HG03095 (cell line): Measurements from ENCODE around the gene COL24A1.
"Not testable (repeated sequence)": the region's sequence is repeated elsewhere in the genome, so short reads cannot be mapped to it uniquely, and the experiment has no call there.

Source experiments
- ATAC-seq: cut with Tn5 transposase; IDR thresholded peaks from one replicate; pipeline ENCODE4 v1.9.1; 2021; ENCODE audit warnings: moderate library complexity; ENCODE audit not compliant: unreplicated experiment

COL24A1 gene

DNA sequence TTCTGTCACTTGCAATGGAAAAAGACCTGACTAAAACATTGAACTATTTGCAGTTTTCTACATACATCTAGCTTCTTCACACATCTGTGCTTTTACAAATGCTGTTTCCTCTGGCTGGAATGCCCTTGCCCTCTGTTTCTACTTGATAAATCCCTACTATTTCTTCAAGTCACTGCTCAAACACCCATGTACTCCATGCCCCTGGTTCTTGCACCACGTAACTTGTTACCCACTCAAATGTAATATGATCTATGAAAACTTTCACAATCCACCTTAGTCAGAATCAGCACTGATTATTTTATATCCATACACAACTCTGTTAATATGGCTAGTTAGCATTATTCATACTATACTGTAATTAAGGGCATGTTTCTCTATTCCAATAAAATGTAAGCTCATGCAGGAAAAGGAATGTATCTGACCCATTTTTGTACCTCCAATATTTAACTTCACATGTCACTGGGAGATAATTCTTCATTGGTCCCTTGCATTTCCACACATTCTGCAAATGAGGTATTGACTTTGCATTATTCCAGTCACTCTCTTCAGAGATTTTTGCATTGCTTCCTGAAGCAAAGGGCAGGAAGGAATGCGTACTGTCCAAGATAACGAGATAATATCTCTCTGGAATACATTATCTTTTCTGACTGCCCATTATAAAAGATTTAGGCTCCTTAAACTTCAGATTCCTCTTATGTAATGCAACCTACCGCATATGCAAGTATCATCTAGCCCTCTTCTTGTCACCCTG is 158.3 kb downstream of the COL24A1 start:
- no peak for ATAC-seq

- peak; percentile 71 for ATAC-seq
Measured at GRCh38 chr1:85992791-85993190, 163.8 kb downstream of the COL24A1 start.

- ATAC-seq, result peak; percentile 31
Measured at GRCh38 chr1:85991261-85991660, 165.3 kb downstream of the COL24A1 start.

GRCh38 chr1:85984636-85985035 is 171.9 kb downstream of the COL24A1 start:
- ATAC-seq, result no peak

DNA sequence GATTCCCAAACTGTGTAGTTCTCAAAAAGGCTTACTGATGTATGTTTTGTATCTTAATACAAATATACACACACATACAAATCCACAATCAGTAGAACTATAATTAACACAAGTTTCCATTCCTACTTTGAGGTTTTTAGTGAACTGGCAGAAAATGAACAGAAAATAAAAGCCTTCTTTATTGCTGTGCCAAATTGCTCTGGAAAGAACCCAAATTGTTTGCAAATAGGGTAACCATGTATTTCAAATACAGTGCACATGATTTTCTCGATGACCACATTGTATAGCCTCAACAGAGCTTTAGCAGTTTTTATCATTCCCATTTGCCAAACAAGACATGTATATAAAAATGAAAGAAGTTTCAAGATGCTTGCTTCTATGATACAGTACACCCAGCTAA is 173.3 kb downstream of the COL24A1 start:
- no peak for ATAC-seq

GRCh38 chr1:85976516-85977205 is 179.9 kb downstream of the COL24A1 start:
- no peak for ATAC-seq

- no peak for ATAC-seq
Measured at GRCh38 chr1:85975912-85976371, 180.6 kb downstream of the COL24A1 start.

- no peak for ATAC-seq
Measured at GRCh38 chr1:85962457-85962856, 194.1 kb downstream of the COL24A1 start.

DNA sequence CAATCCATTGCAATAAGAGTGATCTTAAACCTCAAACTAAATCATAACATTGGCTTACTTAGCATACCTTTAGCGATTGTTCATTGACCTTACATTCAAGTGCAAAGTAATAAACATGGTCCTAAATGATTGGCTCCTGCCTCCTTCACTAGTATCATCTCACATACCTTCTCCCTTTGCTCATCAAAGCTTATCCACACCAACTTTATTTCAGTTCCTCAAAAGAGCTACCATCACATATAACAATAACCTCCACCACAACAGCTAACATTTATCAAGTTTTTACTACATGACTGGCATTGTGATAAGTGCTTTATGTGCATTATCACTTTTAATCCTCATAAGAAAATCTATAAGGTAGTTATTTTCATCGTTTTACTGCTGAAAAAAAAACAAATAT is 198.8 kb downstream of the COL24A1 start:
- no peak for ATAC-seq

DNA sequence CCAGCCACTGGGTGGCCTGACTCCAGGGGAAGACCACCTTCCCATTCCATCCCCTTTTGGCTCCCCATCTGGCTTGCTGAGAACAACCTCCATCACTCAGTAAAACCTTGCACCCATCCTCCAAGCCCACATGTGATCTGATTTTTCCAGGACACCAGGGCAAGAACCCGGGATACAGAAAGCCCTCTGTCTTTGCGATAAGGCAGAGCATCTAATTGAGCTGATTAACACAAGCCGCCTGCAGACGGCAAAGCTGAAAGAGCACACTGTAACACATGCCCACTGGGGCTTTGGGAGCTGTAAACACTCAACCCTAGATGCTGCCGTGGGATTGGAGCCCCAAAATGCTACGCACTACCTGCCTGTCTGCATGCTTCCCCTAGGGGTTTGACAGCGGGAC is 201.4 kb downstream of the COL24A1 start:
- not testable (repeated sequence) for ATAC-seq

DNA sequence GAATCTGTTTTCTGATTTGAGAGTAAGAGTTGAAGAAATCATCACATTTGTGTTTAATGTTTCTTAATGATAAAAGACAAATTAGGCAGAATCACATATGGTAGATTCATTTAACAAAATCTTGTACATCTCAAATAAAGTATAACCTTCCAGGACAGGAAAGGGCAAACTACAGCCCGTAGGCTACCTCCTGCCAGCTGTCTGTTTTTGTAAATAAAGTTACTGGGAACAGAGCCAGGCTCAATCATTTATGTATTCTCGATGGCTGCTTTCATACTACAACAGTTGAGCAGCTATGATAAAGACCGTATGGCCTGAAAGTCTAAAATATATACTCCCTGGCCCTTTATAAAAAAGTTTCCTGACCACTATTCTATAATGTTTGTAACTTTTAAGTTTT is 204.1 kb downstream of the COL24A1 start:
- no peak for ATAC-seq

DNA sequence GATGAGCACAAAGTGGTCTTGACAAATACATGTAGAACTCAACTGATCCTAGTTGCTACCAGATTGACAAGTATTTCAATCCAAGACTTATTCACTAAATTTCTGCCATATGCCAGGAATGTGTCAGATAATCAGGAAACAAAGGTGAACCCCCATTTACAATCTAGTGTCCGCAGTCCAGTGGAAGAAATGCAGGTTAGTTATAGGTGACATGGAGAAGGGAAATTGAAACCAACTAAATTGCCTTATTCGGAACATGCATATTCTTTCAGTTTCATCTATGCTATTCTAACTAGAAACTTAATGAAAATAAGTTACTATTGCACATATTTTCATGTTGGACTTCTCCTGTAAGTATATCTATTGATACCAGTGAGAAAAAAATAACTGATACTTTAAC is 209.4 kb downstream of the COL24A1 start:
- no peak for ATAC-seq

- ATAC-seq, result no peak
Measured at GRCh38 chr1:85943945-85944344, 212.6 kb downstream of the COL24A1 start.

DNA sequence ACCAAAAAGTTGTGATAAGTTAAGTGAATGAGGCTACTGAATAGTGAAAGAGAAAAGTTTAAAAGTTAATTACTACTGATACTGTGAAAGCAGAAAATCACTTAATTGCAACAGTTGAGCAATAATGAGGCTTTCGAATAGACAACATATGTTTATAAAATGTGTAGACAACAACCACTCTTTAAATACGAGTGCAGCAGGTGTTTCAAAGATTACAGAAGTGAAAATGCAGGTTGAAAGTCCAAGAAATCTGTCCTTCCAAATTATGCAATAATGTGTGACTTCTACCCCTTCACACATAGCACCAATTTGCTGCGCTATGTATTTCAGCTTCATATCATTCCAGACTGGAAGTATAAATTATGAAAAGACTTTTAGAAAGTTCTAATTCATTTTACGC is 213.0 kb downstream of the COL24A1 start:
- ATAC-seq, result peak; percentile 44

DNA sequence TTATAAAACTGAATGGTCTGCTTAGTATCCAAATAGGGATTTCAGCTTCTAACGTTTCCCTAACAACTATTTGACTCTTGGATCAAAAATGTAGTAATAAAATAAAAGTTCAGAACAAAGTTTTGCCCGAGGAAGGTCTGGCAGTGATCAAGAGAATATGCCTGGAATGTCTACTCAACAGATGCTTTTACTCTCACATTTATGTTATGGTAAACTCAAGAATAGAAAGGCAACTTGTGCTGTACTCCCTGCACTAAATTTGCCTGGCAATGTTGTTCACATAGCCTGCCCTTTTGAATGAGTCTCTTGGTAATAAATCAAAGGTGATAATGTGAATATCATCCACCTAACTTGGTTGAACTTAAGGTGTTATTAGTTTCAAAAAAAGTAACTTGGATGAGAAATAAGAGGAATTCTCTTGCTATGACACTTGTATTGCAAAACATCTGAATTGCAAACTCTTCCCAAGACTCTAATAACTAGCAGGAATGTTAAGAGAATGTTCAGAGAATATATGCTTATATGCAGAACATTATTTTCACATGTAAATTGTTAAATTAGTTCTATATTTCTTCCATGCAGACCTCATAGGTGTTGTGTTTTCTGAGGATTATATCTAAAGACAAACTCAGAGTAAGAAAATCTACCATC is 215.8 kb downstream of the COL24A1 start:
- no peak for ATAC-seq

DNA sequence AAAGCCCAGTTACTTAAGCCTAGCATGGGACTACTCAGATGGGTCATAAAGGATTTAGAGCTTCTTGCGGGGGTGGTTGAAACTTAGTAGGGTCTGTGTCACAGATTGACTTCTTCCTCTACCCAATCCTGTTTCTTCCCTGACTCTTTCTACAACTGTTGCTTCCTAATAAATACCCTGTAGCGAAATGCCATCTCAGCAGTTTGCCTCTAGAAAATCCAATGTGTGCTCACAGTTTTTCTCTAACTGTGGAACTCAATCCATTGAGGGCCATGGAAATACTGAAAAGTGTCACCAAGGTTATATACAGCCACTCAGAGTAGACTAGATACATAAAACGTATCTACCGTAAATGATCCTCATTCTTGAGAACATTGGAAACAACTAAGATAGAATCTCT is 217.7 kb downstream of the COL24A1 start:
- no peak for ATAC-seq

GRCh38 chr1:85936470-85936869 is 220.1 kb downstream of the COL24A1 start:
- ATAC-seq, result no peak

DNA sequence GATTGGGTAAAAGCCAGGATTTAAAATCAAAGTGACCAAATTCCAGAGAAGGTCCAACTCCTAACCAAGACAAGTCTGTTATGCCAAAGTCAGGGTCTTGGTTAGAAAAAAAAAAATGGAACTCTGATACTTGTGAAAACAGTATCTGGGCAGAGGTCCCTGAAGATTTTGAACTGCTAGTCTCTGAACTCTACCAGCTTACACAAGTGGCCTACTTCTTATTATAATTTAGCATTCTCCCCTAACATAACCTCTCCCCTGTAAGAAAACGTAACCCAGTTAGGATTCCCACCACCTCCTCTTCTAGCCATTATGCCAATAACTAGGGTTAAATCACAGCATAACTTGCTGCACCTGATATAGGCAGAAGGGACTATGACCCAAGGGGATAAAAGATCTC is 220.5 kb downstream of the COL24A1 start:
- ATAC-seq, result no peak

GRCh38 chr1:85935234-85935633 is 221.3 kb downstream of the COL24A1 start:
- ATAC-seq, result no peak

DNA sequence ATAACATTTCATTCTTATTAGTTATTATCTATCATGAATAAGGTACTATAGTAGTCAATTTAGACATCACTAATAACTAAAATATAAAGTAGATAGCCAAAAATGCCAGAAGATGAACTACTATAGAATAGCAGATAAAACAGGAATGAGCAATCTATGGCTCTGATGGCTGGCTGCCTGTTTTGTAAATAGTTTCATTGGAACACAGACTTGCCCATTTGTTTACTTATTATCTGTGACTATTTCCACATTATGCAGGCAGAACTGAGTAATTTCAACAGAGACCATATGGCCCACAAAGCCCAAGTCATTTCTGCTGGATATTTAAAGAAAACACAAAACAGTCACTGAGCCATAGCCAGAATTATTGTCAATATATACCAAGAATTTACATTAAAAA is 222.1 kb downstream of the COL24A1 start:
- ATAC-seq, result no peak

GRCh38 chr1:85933961-85934360 is 222.6 kb downstream of the COL24A1 start:
- no peak for ATAC-seq

DNA sequence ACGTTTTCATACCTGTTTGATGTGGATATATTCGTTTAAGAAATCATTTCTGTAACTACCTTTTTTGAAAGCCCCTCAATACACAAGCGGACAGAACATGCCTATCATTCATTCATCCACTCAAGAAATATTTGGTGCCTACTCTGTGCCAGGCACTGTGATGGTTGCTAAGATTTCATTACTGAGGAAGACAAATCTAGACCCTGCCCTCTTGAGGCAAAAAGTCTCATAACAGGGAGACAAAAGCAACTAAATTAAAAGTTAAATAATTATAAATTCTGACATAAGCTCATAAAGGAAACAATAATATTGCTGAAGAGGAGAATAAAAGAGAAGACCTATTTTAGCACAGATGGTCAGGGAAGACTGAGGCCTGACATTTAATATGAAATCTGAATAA is 244.8 kb downstream of the COL24A1 start:
- no peak for ATAC-seq
